Liver (tissue), 9 donors: ENCODE results near the gene MIF4GD. TPM values are rescaled to one million over a fixed set of nuclear protein-coding genes. Genes with fewer than 3 reads are reported as not detected.
"Not testable (repeated sequence)": the region's sequence is repeated elsewhere in the genome, so short reads cannot be mapped to it uniquely, and the experiment has no call there.

Experiments used
- DNase-seq: peaks from one replicate; pipeline ENCODE4 v3.0.0-alpha.2; 2017; ENCODE audit warnings: low spot score
- H3K27ac ChIP-seq, 2 donors: one replicate each; pipeline ENCODE4 v1.7.0; 2013; ENCODE audit warnings: inconsistent platforms in 2 of 2, low read length in 2 of 2, control low read depth in 1 of 2, low read depth in 1 of 2, mild to moderate bottlenecking in 1 of 2
- H3K27me3 ChIP-seq, 4 donors: one replicate each; pipeline versions ENCODE4 v1.6.1 to v1.7.0; 2013; ENCODE audit warnings: low read length in 3 of 4, inconsistent platforms in 1 of 4, mild to moderate bottlenecking in 1 of 4, moderate library complexity in 1 of 4; ENCODE audit not compliant: control insufficient read depth in 4 of 4, insufficient read depth in 4 of 4
- H3K36me3 ChIP-seq, 4 donors: one replicate each; pipeline versions ENCODE4 v1.6.1 to v1.7.0; 2013; ENCODE audit warnings: low read length in 3 of 4, mild to moderate bottlenecking in 3 of 4, low read depth in 1 of 4, moderate library complexity in 1 of 4; ENCODE audit not compliant: control insufficient read depth in 4 of 4, insufficient read depth in 3 of 4
- H3K4me1 ChIP-seq, 4 donors: one replicate each; pipeline versions ENCODE4 v1.6.1 to v1.7.0; 2013; ENCODE audit warnings: low read length in 3 of 4, mild to moderate bottlenecking in 3 of 4, moderate library complexity in 1 of 4; ENCODE audit not compliant: control insufficient read depth in 4 of 4, insufficient read depth in 4 of 4
- H3K4me3 ChIP-seq, 3 donors: one replicate each; pipeline versions ENCODE4 v1.6.1 to v1.7.0; 2013; ENCODE audit warnings: low read length in 3 of 3, control low read depth in 1 of 3, low read depth in 1 of 3, mild to moderate bottlenecking in 1 of 3
- H3K9ac ChIP-seq, 2 donors: one replicate each; pipeline ENCODE4 v1.7.0; 2013; ENCODE audit warnings: low read length in 2 of 2, mild to moderate bottlenecking in 2 of 2, moderate library complexity in 2 of 2, control low read depth in 1 of 2, low read depth in 1 of 2
- H3K9me3 ChIP-seq, 4 donors: one replicate each; pipeline versions ENCODE4 v1.6.1 to v1.7.0; 2013; ENCODE audit warnings: low read length in 3 of 4; ENCODE audit not compliant: control insufficient read depth in 4 of 4
- ATF3 ChIP-seq: IDR thresholded peaks from 2 replicates; pipeline ENCODE4 v1.6.1; 2016; ENCODE audit warnings: antibody characterized with exemption
- CTCF ChIP-seq: fragments of 150-350 bp; IDR thresholded peaks from 2 replicates; pipeline ENCODE4 v1.5.1; 2017; ENCODE audit warnings: improper control_type of control experiment, low read depth, low read length; ENCODE audit not compliant: missing input control
- FOXA1 ChIP-seq: IDR thresholded peaks from 2 replicates; pipeline ENCODE4 v1.6.1; 2016; ENCODE audit warnings: antibody characterized with exemption
- GABPA ChIP-seq, 2 donors: IDR thresholded peaks in 1 of 2; conservative IDR thresholded peaks in 1 of 2; 2 replicates each; pipeline ENCODE4 v1.6.1; 2016; ENCODE audit warnings: antibody characterized with exemption in 2 of 2, mild to moderate bottlenecking in 1 of 2, moderate library complexity in 1 of 2
- HNF4A ChIP-seq, 2 donors: conservative IDR thresholded peaks; 2 replicates each; pipeline ENCODE4 v1.6.1; 2016; ENCODE audit warnings: antibody characterized with exemption in 2 of 2, mild to moderate bottlenecking in 2 of 2
- HNF4G ChIP-seq: IDR thresholded peaks from 2 replicates; pipeline ENCODE4 v1.6.1; 2016; ENCODE audit warnings: antibody characterized with exemption
- JUND ChIP-seq, 2 donors: IDR thresholded peaks; 2 replicates each; pipeline ENCODE4 v1.6.1; 2016; ENCODE audit warnings: antibody characterized with exemption in 2 of 2
- MAX ChIP-seq: IDR thresholded peaks from 2 replicates; pipeline ENCODE4 v1.6.1; 2016; ENCODE audit warnings: antibody characterized with exemption
- RAD21 ChIP-seq, 2 donors: IDR thresholded peaks; 2 replicates each; pipeline ENCODE4 v1.6.1; 2016; ENCODE audit warnings: antibody characterized with exemption in 2 of 2, mild to moderate bottlenecking in 2 of 2
- REST ChIP-seq: IDR thresholded peaks from 2 replicates; pipeline ENCODE4 v1.6.1; 2016; ENCODE audit warnings: antibody characterized with exemption, mild to moderate bottlenecking
- RXRA ChIP-seq, 2 donors: IDR thresholded peaks; 2 replicates each; pipeline ENCODE4 v1.6.1; 2017 to 2018; ENCODE audit warnings: antibody characterized with exemption in 2 of 2, mild to moderate bottlenecking in 1 of 2
- TAF1 ChIP-seq: conservative IDR thresholded peaks from 2 replicates; pipeline ENCODE4 v1.6.1; 2016; ENCODE audit warnings: antibody characterized with exemption, mild to moderate bottlenecking
- WGBS: extraction: QIAGEN DNeasy Blood & Tissue Kit; methylation state at CpG from one replicate; pipeline ENCODE4 v1.1.7; 2013; 5-methylcytosine and 5-hydroxymethylcytosine counted together
- polyA plus RNA-seq, 2 donors: library from polyadenylated mRNA; stranded (reverse) in 1 of 2; unstranded in 1 of 2; fragments of 200-250 nt in 1 of 2; fragments of >200 nt in 1 of 2; fragmentation: Nextera tagmentation in 1 of 2; extraction: Ambion mirVana in 1 of 2; gene quantifications; one replicate each; pipeline versions ENCODE4 v1.2.1 to v1.2.3, GENCODE V29; 2013 to 2015
- total RNA-seq, 2 donors: library from RNA; depleted of rRNA; stranded (reverse); fragments of >200 nt; gene quantifications; one replicate each; pipeline ENCODE4 v1.2.3, GENCODE V29; 2014
- donor health status: healthy.
- donor health status: healthy.
- donor health status: healthy.
- donor health status: healthy.
- donor health status: healthy.

The MIF4GD gene
- total and polyA plus RNA-seq, 4 donors = 6.2 to 13.6 (median 9.7) TPM

- TF ChIP-seq CTCF (no peak), HNF4A (conservative IDR thresholded peaks at IDR 0.05) (no peak)
These were observed 29.2 kb upstream of the MIF4GD start (continued) for GRCh38 chr17:75300280-75300679.

GRCh38 chr17:75295201-75296158, 24.4 kb upstream of the MIF4GD start:
- Histone ChIP-seq H3K4me1 (peaks cover 0 to 6% (median under 1%) of the 10 kb centered on the region in 4 donors), H3K27ac (peak overlapping the region; percentile 59 to 69), H3K36me3 (no peaks in the 10 kb centered on the region), H3K9ac (peak overlapping the region in 1 of 2 donors; percentile 20), H3K4me3 (no peak overlapping the region), H3K27me3 (no peaks in the 10 kb centered on the region), H3K9me3 (no peaks in the 10 kb centered on the region)
- TF ChIP-seq FOXA1 = no peak
- TF ChIP-seq RXRA (IDR thresholded peaks at IDR 0.05) = peak in 1 of 2 donors; percentile 23
- TF ChIP-seq RAD21 (IDR thresholded peaks at IDR 0.05) = peak in 1 of 2 donors; percentile 12
- TF ChIP-seq MAX = no peak
- TF ChIP-seq TAF1 = no peak
- peak in 1 of 2 donors; percentile 38 for TF ChIP-seq HNF4A (conservative IDR thresholded peaks at IDR 0.05)
- TF ChIP-seq ATF3 = no peak
- TF ChIP-seq GABPA (IDR thresholded peaks at IDR 0.05 in 1 of 2, conservative IDR thresholded peaks at IDR 0.05 in 1 of 2) = no peak
- DNase-seq = peak; percentile 49
- 77% methylated on average over 8 of the region's 8 CpGs for WGBS

- 74% methylated on average over 16 of the region's 16 CpGs for WGBS
- H3K4me3 ChIP-seq, H3K27me3 ChIP-seq, DNase-seq, H3K27ac ChIP-seq, H3K9ac ChIP-seq, H3K36me3 ChIP-seq, H3K9me3 ChIP-seq: not testable (repeated sequence)
- H3K4me1 ChIP-seq = peaks cover 0 to 17% (median 8%) of the 10 kb centered on the region in 4 donors
These were observed 21.9 kb upstream of the MIF4GD start for GRCh38 chr17:75292810-75293448.

GRCh38 chr17:75289832-75290337, 18.9 kb upstream of the MIF4GD start:
- H3K9me3 ChIP-seq = no peaks in the 10 kb centered on the region
- peaks cover 0 to 6% (median 0%) of the 10 kb centered on the region in 4 donors for H3K36me3 ChIP-seq
- 9% methylated on average over 26 of the region's 26 CpGs for WGBS
- no peak for TF ChIP-seq HNF4G
- TF ChIP-seq CTCF = peak; percentile 22
- TF ChIP-seq HNF4A (conservative IDR thresholded peaks at IDR 0.05) = no peak
- peak; percentile 34 for TF ChIP-seq MAX
- peak; percentile 76 to 86 for TF ChIP-seq JUND (IDR thresholded peaks at IDR 0.05)
- peak; percentile 29 for TF ChIP-seq REST
- TF ChIP-seq GABPA (IDR thresholded peaks at IDR 0.05 in 1 of 2, conservative IDR thresholded peaks at IDR 0.05 in 1 of 2) = peak in 1 of 2 donors; percentile 8
- peak; percentile 71 to 74 for TF ChIP-seq RAD21 (IDR thresholded peaks at IDR 0.05)
- TF ChIP-seq RXRA (IDR thresholded peaks at IDR 0.05) = no peak

More at GRCh38 chr17:75289832-75290337, 18.9 kb upstream of the MIF4GD start:
- Histone ChIP-seq H3K27me3 (no peaks in the 10 kb centered on the region), H3K4me1 (peaks cover 0 to 10% (median 7%) of the 10 kb centered on the region in 4 donors), H3K27ac (peak overlapping the region; percentile 81 to 87), H3K9ac (peak overlapping the region; percentile 74 to 76), H3K4me3 (peak overlapping the region; percentile 54 to 77 (median 58))
- no peak for DNase-seq
